RWPE2 (cell line): ENCODE measurements around the gene RREB1.

Experiments used
- ATAC-seq: fragments of 200-7000 bp; cut with Tn5 transposase; 3 replicates; pipeline ENCODE4 v1.9.1; 2021; ENCODE audit warnings: low read depth
- DNase-seq: peaks from one replicate; pipeline ENCODE4 v3.0.0-alpha.2; 2020; ENCODE audit warnings: low spot score
- H3K27ac ChIP-seq: fragments of 450-650 bp; 2 replicates; pipeline ENCODE4 v1.5.1; 2017; ENCODE audit warnings: mild to moderate bottlenecking; ENCODE audit not compliant: poor library complexity, severe bottlenecking
- H3K27me3 ChIP-seq: fragments of 250-450 bp; sonication (Bioruptor Pico); 2 replicates; pipeline ENCODE4 v1.5.1; 2021; ENCODE audit warnings: mild to moderate bottlenecking, moderate library complexity; ENCODE audit not compliant: insufficient read depth, poor library complexity, severe bottlenecking
- H3K36me3 ChIP-seq: fragments of 250-450 bp; sonication (Bioruptor Pico); 2 replicates; pipeline ENCODE4 v1.5.1; 2020; ENCODE audit warnings: low read depth, mild to moderate bottlenecking, moderate library complexity
- H3K4me1 ChIP-seq: fragments of 250-450 bp; sonication (Bioruptor Pico); 2 replicates; pipeline ENCODE4 v1.5.1; 2021; ENCODE audit warnings: mild to moderate bottlenecking, moderate library complexity; ENCODE audit not compliant: insufficient read depth, poor library complexity, severe bottlenecking
- H3K4me3 ChIP-seq: fragments of 250-450 bp; sonication (Bioruptor Pico); 2 replicates; pipeline ENCODE4 v1.5.1; 2021; ENCODE audit warnings: mild to moderate bottlenecking, moderate library complexity; ENCODE audit not compliant: severe bottlenecking
- H3K9me3 ChIP-seq: fragments of 250-450 bp; sonication (Bioruptor Pico); 2 replicates; pipeline ENCODE4 v1.5.1; 2021; ENCODE audit warnings: mild to moderate bottlenecking, moderate library complexity; ENCODE audit not compliant: severe bottlenecking
- CTCF ChIP-seq: fragments of 450-650 bp; IDR thresholded peaks from one replicate; pipeline ENCODE4 v1.5.1; 2017; ENCODE audit warnings: mild to moderate bottlenecking, moderate library complexity; ENCODE audit not compliant: poor library complexity, severe bottlenecking

RREB1 gene

GRCh38 chr6:7246401-7247178 is 138.8 kb downstream of the RREB1 start:
- peaks cover 77% of the 10 kb centered on the region for H3K36me3 ChIP-seq
- no peak for TF ChIP-seq CTCF
- ATAC-seq (no peak), DNase-seq (no peak)
- H3K4me1 ChIP-seq, result peaks cover 8% of the 10 kb centered on the region
- no peaks in the 10 kb centered on the region for H3K27me3 ChIP-seq
- no peak overlapping the region for H3K27ac ChIP-seq
- H3K9me3 ChIP-seq, result no peaks in the 10 kb centered on the region
- no peak overlapping the region for H3K4me3 ChIP-seq

GRCh38 chr6:7247179-7247456 is 139.4 kb downstream of the RREB1 start:
- DNase-seq, result no peak
- no peaks in the 10 kb centered on the region for H3K27me3 ChIP-seq
- no peak overlapping the region for H3K4me3 ChIP-seq
- H3K36me3 ChIP-seq, result peaks cover 82% of the 10 kb centered on the region
- ATAC-seq, result no peak
- H3K9me3 ChIP-seq, result no peaks in the 10 kb centered on the region
- H3K4me1 ChIP-seq, result peaks cover 5% of the 10 kb centered on the region
- no peak overlapping the region for H3K27ac ChIP-seq
- no peak for TF ChIP-seq CTCF

- DNase-seq (no peak), ATAC-seq (no peak)
- no peak for TF ChIP-seq CTCF
- Histone ChIP-seq H3K36me3 (peaks cover 82% of the 10 kb centered on the region), H3K27me3 (no peaks in the 10 kb centered on the region), H3K27ac (no peak overlapping the region), H3K4me1 (peaks cover 4% of the 10 kb centered on the region), H3K9me3 (no peaks in the 10 kb centered on the region), H3K4me3 (no peak overlapping the region)
Observed at GRCh38 chr6:7247828-7248227, 140.1 kb downstream of the RREB1 start.

GRCh38 chr6:7249391-7249790 is 141.6 kb downstream of the RREB1 start:
- Histone ChIP-seq H3K4me3 (no peak overlapping the region), H3K36me3 (peaks cover 71% of the 10 kb centered on the region), H3K27me3 (no peaks in the 10 kb centered on the region), H3K4me1 (no peaks in the 10 kb centered on the region), H3K27ac (no peak overlapping the region), H3K9me3 (no peaks in the 10 kb centered on the region)
- TF ChIP-seq CTCF, result no peak
- ATAC-seq (no peak), DNase-seq (no peak)

- H3K27ac ChIP-seq, result no peak overlapping the region
- no peak for TF ChIP-seq CTCF
- H3K27me3 ChIP-seq, result no peaks in the 10 kb centered on the region
- peaks cover 64% of the 10 kb centered on the region for H3K36me3 ChIP-seq
- no peak for DNase-seq
- H3K9me3 ChIP-seq, result no peaks in the 10 kb centered on the region
- H3K4me1 ChIP-seq, result no peaks in the 10 kb centered on the region
- no peak for ATAC-seq
- no peak overlapping the region for H3K4me3 ChIP-seq
Observed at GRCh38 chr6:7249946-7250643, 142.3 kb downstream of the RREB1 start.
